Right hindlimb (tissue), 1 donor: ENCODE data around the gene USP36.
"Not testable (repeated sequence)": the region's sequence is repeated elsewhere in the genome, so short reads cannot be mapped to it uniquely, and the experiment has no call there.

Experiments
- DNase-seq: peaks from one replicate; pipeline ENCODE4 v3.0.0-alpha.2; 2018

The USP36 gene

GRCh38 chr17:78789149-78789662 is 51.4 kb downstream of the USP36 start:
- peak; percentile 24 for DNase-seq

- DNase-seq = no peak
Observed at GRCh38 chr17:78788451-78788850, 52.2 kb downstream of the USP36 start.

- DNase-seq = no peak
Observed at GRCh38 chr17:78787444-78787843, 53.2 kb downstream of the USP36 start.

- peak; percentile 7 for DNase-seq
Observed at GRCh38 chr17:78785663-78786057, 55.0 kb downstream of the USP36 start.

GRCh38 chr17:78785011-78785662 is 55.5 kb downstream of the USP36 start:
- peak; percentile 9 for DNase-seq

GRCh38 chr17:78784352-78784751 is 56.3 kb downstream of the USP36 start:
- peak; percentile 9 for DNase-seq

GRCh38 chr17:78783711-78784324 is 56.8 kb downstream of the USP36 start:
- DNase-seq = peak; percentile 17

- no peak for DNase-seq
Observed at GRCh38 chr17:78781893-78782304, 58.7 kb downstream of the USP36 start, which contains the start of gene CYTH1. Gene CYTH1, minus strand, starts transcription at chr17:78782273. Its CDS starts 50 bp downstream, at chr17:78782223.

GRCh38 chr17:78781104-78781892 is 59.3 kb downstream of the USP36 start:
- DNase-seq = peak; percentile 54

GRCh38 chr17:78780335-78780734 is 60.3 kb downstream of the USP36 start:
- peak; percentile 8 for DNase-seq

GRCh38 chr17:78779850-78780249 is 60.8 kb downstream of the USP36 start:
- peak; percentile 22 for DNase-seq

GRCh38 chr17:78779286-78779651 is 61.3 kb downstream of the USP36 start:
- DNase-seq = not testable (repeated sequence)

GRCh38 chr17:78777881-78778280 is 62.7 kb downstream of the USP36 start:
- no peak for DNase-seq

- no peak for DNase-seq
Observed at GRCh38 chr17:78774956-78775571, 65.5 kb downstream of the USP36 start.

- no peak for DNase-seq
Observed at GRCh38 chr17:78774453-78774852, 66.2 kb downstream of the USP36 start.

- DNase-seq = no peak
Observed at GRCh38 chr17:78771758-78772382, 68.7 kb downstream of the USP36 start.

- DNase-seq = no peak
Observed at GRCh38 chr17:78769196-78769773, 71.3 kb downstream of the USP36 start.

- no peak for DNase-seq
Observed at GRCh38 chr17:78767806-78768205, 72.8 kb downstream of the USP36 start.

GRCh38 chr17:78766743-78767294 is 73.8 kb downstream of the USP36 start:
- DNase-seq = no peak

GRCh38 chr17:78766225-78766624 is 74.4 kb downstream of the USP36 start:
- no peak for DNase-seq

GRCh38 chr17:78765821-78766220 is 74.8 kb downstream of the USP36 start:
- DNase-seq = no peak

GRCh38 chr17:78764871-78765270 is 75.7 kb downstream of the USP36 start:
- no peak for DNase-seq
